GM18951 (cell line): ENCODE measurements around the gene IZUMO2.

Experiments used
- POLR2A ChIP-seq: IDR thresholded peaks from 4 replicates; pipeline ENCODE4 v1.6.1; 2011; ENCODE audit warnings: mild to moderate bottlenecking; ENCODE audit not compliant: insufficient read length, insufficient read depth; ENCODE audit errors: extremely low read depth
- in situ Hi-C: fragments of 300-500 bp; cut with MboI; formaldehyde crosslinking; loops from one replicate; pipeline ENCODE4 v1.12.0; 2022; ENCODE audit warnings: low sequenced_read_pairs, mixed read lengths, inconsistent platforms; ENCODE audit not compliant: unreplicated experiment

IZUMO2 gene

DNA sequence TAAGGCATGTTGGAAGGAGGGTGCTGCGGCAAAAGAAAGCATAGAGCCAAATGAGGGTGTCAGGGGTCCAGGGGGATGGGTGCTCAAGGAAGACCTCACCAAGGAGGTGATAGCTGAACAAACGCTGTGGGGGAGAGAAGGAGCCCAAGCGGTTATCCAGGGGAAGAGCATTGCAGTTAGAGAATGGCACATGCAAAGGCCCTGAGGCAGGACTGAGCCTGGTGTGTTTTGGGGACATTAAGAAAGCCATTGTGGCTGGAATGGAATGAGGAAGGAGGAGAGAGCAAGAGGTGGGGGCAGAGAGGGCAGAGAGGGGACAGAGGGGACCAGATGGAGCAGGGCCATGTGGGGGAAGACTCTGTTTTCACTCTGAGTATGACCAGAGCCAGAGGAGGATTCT lies 34.3 kb upstream of the IZUMO2 start:
- in situ Hi-C loops: no loop called here
- no peak for TF ChIP-seq POLR2A

DNA sequence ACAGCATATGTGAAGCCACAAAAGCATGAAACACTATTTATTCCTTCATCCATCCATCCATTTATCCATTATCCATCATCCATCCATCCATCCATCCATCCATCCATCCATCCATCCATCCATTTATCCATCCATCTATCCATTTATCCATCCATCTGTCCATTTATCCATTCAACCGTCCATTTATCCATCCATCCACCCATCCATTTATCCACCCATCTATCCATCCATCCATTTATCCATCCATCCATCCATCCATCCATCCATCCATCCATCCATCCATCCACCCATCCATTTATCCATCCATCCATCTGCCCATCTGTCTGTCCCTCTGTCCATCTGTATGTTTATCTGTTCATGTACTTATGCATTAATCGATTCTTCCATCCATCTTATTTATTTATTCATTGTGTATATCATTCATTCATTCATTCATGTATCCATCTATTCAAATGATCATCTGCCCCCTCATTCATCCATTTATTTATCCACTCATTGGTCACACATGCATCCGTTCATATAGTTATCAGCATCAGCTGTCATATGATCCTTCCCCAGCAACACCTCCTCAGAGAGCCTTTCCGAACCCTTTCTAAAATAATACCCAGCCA lies 33.3 kb upstream of the IZUMO2 start:
- in situ Hi-C loops: no loop called here
- TF ChIP-seq POLR2A: no peak

GRCh38 chr19:50195224-50195623 lies 32.1 kb upstream of the IZUMO2 start:
- no peak for TF ChIP-seq POLR2A

GRCh38 chr19:50192463-50193211 lies 29.6 kb upstream of the IZUMO2 start:
- TF ChIP-seq POLR2A: no peak
- in situ Hi-C loops: no loop called here

More at GRCh38 chr19:50195224-50195623, 32.1 kb upstream of the IZUMO2 start:
- in situ Hi-C loops: no loop called here

- in situ Hi-C loops: no loop called here
- no peak for TF ChIP-seq POLR2A
Observed at GRCh38 chr19:50191216-50191615, 28.1 kb upstream of the IZUMO2 start.

GRCh38 chr19:50190439-50190891 lies 27.4 kb upstream of the IZUMO2 start:
- no peak for TF ChIP-seq POLR2A
- in situ Hi-C loops: no loop called here

GRCh38 chr19:50189331-50189730 lies 26.2 kb upstream of the IZUMO2 start:
- in situ Hi-C loops: no loop called here

DNA sequence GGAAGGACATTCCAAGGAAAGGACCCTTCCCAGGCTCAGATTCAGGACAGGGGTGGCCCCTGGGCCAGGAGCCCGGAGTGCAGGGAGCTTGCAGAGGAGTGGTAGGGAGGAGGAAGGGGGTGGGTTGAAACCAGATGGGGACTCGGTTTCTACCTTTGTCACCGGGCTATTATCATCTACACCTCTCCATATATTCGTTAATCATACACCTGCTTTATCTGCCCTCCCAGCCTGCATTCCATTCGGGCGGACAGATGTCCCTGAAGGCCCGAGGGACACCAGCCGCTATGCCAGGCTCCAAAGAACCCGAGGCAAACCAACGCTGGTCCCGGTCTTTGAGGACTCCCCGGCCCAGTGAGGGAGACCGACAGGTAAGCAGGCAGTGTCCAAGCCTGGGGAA lies 24.9 kb upstream of the IZUMO2 start:
- TF ChIP-seq POLR2A: no peak
- in situ Hi-C loops: no loop called here

More at GRCh38 chr19:50189331-50189730, 26.2 kb upstream of the IZUMO2 start:
- TF ChIP-seq POLR2A: no peak

- no peak for TF ChIP-seq POLR2A
- in situ Hi-C loops: no loop called here
Observed at GRCh38 chr19:50184196-50184595, 21.1 kb upstream of the IZUMO2 start.

- in situ Hi-C loops: no loop called here
- TF ChIP-seq POLR2A: no peak
Observed at GRCh38 chr19:50181121-50181520, 18.0 kb upstream of the IZUMO2 start.

DNA sequence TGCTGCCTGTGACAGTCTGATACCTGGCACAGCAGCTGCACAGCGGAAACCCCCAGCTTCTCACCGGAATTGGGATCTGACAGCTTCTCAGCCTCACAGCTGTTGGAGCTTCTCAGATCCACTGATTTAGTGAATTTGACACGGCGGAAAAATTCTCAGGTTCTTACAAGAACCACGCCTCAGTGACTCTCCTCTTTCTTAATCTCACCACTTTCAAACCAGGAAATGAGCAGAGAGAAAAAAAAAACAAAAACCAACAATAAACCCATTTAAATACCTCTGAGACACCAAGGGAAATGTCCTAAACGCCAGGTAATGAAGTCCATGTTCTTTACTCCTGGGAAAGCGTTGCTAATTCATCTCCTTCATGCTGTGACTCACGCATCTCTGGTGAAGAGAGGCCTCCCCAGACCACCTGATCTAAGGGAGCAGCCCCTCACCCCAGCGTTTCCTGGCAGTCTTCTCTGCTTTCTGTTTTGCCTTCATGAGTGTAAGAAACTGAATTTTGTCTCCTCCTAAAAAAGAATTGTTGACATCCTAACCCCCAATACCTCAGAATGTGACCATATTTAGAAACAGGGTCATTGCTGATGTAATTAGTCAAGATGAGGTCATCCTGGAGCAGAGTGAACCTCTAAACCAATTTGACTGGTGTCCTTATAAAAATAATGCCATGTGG lies 15.9 kb upstream of the IZUMO2 start:
- in situ Hi-C loops: loop anchor here (10.0 kb wide), 1 partner anchor 86 kb away; no protein-coding TSS in a partner anchor

DNA sequence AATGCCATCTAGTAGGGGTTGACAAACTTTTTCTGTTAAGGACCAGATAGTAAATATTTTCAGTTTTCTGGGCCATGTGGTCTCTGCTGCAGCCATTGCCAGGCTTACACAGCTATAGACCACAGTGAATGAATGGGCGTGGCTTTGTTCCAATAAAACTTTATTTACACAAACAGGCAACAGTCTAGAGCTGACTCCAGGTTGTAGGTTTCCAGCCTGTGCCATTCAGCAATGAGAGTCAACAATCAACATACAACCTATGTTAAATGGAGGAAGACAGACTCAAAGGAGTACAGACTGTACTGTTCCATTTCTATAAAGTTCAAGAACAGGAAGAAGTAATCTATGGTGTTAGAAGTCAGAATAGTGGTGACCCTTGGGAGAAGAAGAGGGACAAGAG lies 15.2 kb upstream of the IZUMO2 start:
- in situ Hi-C loops: loop anchor here (10.0 kb wide), 1 partner anchor 86 kb away; no protein-coding TSS in a partner anchor
- TF ChIP-seq POLR2A: no peak

More for the DNA sequence above, 15.9 kb upstream of the IZUMO2 start:
- TF ChIP-seq POLR2A: no peak

DNA sequence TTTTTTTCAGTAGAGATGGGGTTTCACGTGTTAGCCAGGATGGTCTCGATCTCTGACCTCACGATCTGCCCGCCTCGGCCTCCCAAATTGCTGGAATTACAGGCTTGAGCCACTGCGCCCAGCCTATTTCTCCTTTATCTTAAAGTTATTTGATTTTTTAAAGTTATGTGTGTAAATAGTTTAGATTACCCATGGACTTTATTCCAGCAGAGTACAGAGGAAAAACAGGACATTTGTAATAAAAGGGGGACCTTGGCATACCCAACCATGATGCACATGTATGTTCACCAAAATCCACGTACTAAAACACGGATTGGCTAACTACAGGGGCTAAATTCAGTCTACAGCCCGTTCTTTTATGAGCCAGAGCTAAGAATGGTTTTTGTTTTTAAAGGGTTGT lies 13.7 kb upstream of the IZUMO2 start:
- TF ChIP-seq POLR2A: no peak
- in situ Hi-C loops: loop anchor here (10.0 kb wide), 1 partner anchor 88 kb away; no protein-coding TSS in a partner anchor
